OCI-M1 (cell line): ENCODE data around the gene LRRC4.

Source experiments
- DNase-seq: peaks from one replicate; lab custom pipeline; 2025; lab: John Stamatoyannopoulos, UW

LRRC4 gene

DNA sequence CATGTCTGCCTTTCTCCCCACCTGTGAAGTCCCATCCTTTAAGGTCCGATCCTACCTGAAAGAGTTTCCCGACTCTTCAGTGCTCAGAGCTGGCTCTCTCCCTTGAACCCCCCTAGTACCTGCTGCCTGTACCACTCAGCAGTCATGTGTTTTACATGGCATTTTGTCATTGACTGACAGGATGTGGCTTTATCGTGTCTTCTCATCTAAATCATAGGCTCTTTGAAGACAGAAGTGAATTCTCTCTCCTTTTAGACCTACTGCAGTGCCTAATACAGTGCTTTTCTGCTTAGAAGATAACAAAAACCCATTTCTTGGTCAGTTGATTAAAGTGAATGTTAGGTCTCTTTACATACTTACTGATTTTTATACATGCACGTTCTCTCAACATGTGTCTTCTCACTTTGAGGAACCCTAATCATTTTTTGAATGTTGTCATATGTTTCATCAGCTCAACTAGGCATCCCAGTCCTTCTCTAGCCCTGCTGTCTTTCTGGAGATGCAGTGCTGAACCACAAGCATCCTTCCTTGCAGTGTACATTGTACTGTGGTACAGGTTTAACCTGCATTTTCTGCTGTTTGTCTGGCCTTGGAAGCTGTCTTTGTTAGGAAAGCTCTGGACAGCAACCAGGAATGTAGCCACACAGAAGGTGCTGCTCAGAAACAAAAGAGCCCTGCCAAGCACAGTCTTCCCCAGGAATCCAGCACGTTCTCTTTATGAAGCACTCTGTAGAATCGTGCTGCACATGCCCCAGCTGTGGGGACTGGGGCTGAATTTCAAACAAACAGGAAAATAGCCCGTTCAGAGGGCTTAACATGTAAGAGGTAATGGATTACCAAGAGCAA is 28.1 kb upstream of the LRRC4 start:
- no peak for DNase-seq

DNA sequence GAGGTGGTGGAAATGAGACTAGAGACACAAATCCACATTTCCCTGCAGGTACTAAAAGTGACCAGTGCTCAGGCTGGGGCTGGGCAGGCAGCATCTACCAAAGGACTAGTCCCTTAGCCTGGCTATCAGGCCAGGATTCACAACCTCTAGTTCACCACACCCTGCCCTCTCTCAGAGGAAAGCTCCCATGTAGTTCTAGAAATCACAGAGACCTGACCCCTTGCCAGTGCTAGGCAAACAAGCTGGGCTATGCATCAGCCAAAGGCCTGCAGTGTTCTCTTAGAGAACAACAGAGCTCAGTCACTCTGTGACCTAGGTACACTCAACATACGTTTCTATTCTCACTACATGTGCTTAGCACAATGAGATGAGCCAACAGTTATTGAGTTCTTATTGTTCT is 26.7 kb upstream of the LRRC4 start:
- no peak for DNase-seq

DNA sequence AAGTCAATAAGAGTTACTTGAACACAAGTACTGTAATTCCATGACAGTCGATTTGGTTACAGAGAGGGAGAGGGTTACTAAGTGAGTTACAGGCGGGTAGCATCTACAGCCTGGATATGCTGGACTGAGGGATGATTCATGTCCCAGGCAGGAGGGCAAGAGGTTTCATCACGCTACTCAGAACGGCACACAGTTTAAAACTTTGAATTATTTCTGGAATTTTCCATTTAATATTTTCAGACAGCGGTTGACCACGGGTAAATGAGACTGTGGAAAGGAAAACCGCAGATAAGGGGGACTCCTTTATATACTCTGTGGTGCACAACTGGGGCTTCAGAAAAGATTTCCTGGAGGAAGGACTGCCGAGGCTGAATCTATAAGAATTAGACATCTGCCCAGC is 25.7 kb upstream of the LRRC4 start:
- no peak for DNase-seq

DNA sequence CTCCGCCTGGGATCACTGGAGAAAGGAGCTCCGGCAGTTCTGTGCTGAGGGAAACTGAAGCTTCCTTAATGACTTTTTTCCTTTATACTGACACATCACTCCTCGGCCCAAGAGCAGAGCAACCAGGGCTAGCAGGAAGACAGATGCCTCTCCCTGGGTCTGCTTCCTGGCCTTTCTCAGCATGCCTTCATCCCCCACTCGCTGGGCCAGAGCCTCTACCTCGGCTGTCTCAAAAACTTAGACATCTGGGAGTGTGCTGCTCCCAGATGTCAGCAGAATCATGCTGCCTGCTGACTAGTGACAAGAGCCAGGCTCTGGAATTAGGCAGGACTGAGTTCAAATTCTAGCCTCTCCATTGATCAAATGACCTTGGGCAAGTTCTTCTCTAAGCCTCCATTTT is 24.4 kb upstream of the LRRC4 start:
- no peak for DNase-seq

DNA sequence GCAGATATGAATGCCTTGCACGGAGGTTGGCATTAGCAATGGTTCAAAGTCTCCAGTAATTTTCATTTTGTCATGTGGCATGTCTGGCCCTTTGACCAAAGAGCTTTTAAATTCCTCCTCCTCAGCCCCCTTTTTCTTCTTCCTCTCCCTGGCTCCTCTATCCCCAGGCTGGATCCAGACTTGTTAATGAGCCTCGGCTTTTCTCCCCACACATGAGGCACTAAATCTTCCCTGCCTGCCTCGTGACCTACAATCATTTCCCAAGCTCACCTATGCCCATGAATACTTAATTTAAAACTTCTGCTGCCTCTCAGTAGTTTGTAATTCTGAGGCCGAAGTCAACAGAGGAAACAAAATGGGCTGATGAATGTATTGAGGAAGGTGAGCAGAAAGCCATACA is 23.3 kb upstream of the LRRC4 start:
- DNase-seq = no peak

DNA sequence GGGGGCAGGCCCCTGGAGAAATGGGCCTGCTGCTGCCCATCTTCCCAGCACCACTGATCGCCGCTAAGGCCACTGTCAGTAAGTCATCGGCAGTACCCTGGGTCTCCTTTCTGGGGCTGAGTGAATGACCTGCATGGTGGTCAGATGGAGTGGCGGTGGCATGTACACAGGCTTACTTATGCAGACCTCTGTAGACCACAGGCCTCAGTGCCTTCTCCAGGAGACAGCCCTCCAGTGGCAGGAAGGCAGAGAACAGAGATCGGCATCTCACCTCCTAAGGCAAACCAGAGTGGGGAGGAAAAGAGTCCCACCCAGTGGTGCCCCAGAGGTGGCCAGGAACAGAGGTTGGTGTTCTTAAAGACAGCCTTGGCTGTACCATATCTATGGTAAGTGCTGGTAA is 22.8 kb upstream of the LRRC4 start:
- DNase-seq = no peak

DNA sequence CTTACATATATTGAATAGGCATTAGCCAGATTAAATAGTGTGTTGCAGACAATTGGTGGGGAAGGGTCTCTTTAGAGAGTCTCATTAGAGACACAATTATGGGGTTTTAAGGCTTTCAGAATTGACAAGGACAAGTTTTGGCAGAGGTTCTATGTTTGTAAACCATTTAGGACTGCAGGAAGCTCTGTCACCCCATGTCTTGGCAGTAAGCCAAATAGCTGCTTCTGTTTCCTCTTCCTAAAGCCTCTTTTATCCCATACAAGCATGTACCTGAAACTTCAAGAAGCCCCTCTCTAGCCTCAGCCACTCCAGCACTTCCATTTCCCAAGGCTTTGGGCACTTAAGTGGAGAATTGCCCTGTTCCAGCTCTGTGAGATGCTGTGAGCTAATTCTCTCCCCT is 21.8 kb upstream of the LRRC4 start:
- peak; percentile 13 for DNase-seq

DNA sequence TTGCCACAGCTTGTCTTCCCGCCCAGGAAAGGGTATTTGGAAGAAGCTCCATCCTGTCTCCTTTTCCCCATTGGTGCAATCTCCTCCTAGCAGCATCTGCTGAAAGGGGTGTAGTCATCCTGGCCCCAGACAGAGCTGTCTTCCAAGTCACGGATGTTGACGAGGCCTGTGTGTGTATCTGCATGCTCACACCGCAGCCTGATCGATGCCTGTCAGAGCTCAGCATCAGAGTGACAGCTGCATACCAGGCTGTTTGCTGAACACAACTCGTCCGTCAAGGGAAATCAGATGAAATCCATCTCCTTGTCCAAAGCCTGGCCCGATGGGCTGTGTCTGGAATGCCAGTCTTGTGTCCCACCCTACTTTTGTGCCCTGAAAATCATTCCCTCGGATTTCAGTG is 21.2 kb upstream of the LRRC4 start:
- no peak for DNase-seq

DNA sequence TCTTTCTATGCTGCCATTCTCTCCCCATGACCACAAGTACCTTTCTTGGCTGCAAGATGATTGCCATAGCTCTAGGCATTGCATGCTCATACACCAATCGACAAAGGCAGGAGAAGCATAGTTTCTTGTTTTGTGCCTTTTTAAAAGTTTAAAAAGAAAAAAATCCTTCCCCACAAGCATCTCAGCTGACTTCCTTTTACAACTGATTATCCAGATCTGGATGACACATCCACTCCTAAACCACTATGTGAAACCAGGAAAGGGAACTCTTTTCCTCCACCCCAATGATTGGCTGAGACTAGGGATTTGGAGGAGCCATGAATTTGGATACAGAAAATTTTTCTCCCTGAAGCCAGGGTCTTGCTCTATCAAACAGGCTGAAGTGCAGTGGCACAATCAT is 14.5 kb upstream of the LRRC4 start:
- no peak for DNase-seq

DNA sequence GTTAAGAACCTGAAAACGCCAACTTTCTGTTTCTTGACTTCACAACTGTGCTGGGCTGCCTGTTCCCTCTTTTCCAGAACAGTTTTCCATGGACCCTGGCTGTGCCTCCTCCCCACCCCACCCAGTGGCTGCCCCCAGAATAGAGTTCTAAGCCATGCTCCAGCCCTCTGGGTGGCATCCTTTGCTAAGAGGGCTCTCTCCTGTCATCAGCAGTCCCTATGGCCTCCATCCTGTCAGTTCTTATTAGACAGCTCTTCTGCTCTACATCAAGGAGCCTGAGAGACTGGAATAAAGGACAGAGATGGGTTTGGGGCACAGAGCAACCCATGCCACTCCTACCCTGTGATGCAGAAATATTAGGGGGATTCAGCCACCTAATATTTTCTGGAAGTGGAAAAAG is 13.9 kb upstream of the LRRC4 start:
- no peak for DNase-seq

DNA sequence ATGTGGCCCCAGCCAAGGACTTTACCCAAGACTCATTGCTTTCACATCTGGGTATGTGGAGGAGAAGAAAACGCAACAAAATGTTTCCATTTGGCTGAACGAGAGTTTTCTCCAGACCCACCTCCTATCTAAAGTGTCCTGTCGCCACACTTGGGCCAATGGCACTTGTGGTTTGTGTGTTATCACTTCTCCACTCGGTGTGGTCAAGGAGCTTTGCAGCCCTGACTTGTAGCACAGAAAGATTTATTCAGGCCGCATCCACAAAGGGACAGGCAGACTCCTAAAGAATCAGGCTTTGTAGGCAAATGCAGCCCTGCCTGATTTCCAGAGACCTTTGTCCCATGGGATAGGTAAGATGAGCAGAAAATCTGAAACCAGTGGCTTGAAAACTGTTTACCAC is 12.8 kb upstream of the LRRC4 start:
- DNase-seq = peak; percentile 86

DNA sequence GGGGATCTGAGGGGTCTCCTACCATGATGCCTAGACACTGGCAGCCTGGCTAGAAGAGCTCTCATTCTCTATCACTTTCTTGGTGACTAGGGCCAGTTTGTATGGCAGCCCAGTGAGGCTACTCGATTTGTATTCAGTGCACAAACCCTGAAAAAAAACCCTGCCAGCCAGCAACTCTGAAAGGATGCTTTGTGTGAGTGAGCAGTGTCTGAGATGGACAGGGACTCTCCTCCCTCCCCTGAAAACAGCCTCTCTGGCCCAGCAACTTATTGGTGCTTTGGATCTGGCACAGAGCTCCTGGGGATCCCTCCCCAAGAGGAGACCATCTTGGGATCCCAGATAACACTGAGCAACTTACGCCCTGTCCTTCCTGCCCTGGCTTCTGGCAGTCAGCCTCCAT is 10.8 kb upstream of the LRRC4 start:
- no peak for DNase-seq

DNA sequence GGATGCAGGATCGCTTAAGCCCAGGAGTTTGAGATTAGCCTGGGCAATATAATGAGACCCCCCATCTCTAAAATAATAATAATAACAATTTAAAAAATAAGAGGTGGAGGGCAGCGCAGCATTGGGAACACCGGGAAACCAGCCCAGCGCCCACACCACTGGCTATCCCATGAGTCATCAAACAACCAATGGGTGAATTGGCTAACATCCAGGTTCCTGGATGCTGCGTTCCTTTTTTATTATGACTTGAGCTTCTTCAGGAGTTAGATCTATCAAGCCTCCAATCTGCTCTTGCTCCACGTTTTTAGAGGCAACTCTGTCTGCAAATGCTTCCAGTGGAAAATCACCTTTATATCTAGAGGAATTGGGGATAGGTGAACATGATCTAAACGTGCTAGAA is 10.0 kb upstream of the LRRC4 start:
- DNase-seq = no peak

DNA sequence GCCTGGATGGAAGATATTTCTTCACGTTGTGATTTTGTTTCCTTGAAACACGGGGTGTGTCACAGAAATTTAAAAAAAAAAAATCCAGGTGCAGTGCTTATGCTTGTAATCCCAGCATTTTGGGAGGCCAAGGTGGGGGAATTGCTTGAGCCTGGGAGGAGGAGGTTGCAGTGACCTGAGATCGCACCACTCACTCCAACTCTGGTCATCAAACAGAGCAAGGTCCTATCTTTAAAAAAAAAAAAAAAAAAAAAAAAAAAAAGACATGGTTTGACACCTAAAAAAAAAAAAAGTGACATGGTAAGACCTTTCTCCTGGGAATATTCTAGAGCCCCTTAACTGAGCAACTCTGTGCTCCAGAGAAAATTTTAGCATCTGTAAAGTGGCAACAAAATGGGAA is 9.0 kb upstream of the LRRC4 start:
- DNase-seq = no peak

DNA sequence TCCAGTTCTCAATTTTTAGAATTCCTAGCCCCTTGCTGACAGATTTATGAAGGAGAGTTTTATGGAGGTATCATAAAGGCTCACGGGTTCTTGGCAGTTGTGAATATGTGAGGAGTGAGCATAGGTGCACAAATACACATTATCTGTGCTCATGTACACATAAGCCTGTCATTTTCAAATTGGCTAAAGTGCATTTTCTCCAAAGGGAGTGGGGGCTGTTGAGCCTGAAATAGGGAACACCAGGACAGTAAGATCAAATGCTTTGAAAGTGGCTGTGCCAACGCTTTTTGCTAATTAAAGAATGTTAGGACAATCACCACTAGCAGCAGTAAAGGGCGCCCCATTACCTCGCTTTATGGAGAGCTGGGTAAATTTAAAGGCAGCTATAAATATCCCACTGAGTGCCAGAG is 8.3 kb upstream of the LRRC4 start:
- no peak for DNase-seq

DNA sequence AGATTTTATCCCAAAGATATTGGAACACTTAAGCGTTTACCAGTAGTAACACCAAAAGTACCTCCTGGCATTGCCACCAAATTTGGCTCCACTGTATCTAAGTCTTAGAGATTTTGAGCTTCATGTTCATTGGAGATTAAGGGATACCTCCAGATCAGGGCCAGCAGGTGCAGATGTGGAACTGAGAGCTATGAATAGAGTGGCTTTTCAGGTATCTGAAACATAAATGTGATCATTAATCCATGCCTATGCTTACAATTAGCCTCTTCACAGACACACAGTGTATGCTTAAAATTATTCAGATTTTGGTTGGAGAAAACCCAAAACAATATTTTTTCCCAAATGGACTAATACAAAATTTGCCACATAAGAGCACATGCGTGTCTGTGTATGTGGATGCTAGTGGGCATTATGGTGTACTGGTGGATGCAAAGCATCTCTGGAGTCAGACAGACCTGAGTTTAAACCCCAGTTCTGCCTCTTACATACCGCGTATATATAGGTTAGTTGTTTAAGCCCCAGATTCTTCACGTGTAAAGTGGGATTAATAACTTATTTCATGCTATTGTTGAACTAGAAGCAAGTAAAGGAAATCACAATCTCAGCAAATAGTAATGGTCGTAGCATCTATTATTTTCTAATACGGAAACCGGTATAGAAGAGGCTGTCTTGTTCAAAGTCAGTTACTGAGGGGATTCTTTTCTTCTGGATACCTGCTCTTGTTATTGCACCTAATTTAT is 6.8 kb upstream of the LRRC4 start:
- DNase-seq = no peak

DNA sequence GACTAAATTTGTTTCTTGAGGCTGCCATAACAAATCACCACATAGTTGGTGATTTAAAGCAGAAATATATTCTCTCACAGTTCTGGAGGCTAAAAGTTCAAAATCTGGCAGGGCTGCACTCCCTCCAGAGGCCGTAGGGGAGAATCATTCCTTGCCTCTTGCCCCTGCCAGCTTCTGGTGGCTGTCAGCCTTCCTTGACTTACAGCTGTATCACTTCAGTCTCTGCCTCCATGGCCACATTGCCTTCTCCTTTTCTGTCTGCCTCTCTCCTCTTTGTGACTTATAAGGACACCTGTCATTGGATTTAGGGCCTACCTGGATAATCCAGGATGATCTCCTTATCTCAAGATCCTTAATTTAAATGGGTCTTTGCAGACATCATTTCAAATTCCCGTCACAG is 5.8 kb upstream of the LRRC4 start:
- DNase-seq = no peak

DNA sequence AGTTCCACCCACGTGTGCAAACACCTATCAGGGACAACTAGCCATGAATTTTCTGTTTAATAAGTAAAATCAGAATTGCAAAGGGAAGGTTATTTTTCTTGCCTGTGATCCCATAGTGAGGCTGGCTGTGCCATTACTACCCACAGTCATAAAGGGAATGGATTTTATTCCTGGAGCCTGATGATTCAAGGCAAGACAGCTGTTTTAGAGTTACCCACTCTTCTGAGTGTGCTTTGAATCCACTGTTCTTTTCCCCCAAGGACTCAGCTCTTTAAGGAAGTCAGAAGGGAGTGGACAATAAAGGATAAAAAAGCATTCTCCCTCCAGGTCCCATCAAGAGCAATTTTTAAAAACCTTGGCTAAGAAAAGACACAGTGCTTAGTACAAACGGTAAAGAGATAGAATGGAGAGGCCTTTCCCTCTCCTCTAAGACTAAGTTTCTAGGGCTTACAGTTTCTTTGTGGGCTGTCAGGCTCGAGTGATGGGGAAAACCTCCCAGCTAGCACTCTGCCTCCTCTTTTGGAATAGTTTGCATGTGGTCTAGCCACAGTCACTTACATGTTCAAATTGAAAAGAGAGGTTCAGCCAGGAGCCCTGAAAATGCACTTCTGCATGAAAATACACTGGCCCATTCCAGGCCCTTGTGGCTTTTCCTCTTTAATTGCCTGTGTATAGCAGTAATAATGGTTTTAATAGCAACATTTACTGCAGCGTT is 5.1 kb upstream of the LRRC4 start:
- no peak for DNase-seq

DNA sequence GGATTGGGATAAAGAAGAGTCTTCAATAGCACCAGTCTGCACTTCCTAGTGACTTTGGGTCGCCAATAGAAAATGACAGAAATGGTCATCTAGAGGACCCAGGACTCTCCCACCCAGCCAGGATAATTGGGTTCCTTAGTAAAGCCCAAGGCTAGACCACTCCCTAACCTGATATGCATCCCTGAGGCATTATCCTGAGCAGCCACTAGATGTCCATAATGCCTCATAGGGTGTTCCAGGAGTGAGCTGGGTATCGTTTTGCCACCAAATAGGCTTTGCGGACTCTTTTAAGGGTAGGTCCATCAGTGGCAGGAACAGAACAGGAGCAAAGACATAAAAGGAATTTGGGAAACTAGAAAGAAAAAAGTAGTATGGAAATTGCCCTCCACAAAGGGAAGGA is 4.5 kb upstream of the LRRC4 start:
- DNase-seq = no peak

DNA sequence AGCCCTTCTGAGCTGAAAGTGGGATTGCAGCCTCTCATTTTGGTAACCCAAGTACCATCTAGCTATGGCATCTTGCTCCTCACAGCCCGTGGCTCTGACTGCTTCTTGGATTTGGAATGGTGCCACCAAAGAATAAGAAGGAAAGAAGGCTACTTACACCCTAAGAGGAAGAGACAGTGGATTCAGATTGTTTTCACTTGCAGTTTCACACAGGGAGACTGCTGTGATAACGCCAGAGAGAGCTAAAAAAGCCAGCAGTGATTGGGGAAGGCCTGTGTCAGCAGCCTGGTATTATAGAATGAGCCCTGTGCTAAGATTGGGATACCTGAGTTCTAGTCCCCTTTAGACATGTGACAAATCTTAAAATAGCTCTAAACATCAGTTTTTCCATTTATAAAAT is 3.6 kb upstream of the LRRC4 start:
- no peak for DNase-seq

DNA sequence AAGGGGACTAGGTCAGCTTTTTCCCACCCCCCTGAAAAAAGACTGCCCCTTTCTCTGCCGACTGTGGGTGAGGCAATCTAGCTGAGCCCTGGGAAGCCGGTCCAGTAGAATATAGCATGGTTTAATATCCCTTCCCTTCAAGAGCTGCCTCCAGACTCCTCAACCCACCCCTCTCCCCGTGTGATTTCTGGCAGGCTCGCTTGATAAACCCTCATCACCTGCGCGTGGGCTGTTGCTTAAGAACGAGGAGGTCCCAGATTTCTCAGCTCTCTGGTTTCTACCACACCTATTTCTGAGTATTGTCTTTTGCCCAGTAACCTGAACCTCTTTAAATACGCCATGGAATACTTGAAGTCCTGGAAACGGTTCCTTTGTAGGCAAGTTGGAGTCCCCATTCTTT is 2.0 kb upstream of the LRRC4 start:
- no peak for DNase-seq

DNA sequence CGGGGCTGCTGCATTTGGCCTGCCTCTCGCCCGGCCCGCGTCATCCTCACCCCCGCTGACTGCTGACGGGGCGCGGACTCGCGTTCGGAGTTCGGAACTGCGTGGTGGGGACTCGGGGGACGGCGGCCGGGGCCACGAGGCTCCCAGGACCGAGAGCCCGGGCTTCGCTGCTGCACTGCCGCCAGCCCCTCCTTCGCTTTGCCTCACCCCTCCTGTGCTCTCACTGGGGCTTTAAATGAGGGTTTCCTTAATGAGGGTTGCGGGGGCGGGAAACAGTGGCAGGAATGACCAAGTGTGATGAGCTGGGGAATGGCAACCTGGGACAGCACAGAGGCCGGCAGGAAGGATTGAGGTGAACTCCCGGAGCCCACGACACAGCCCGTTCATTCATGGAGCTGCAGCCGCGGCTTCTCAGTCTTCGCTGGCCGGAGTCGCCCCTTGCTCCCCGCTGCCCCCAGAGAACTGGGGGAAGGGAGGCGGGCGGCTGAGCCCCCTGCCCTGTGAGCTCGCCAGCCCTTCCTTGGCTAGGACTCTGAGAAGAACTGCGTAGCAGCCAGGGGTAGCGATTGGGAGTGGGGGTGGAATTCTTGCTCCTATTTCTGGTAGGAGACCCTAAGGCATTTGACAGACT is 1.5 kb upstream of the LRRC4 start:
- no peak for DNase-seq
